B cell (primary cell): ENCODE data around the gene PHF24.

ENCODE experiments used
- CTCF ChIP-seq: fragments of 200-600 bp; IDR thresholded peaks from one replicate; pipeline ENCODE4 v1.8.0; 2022; ENCODE audit warnings: antibody characterized with exemption, mild to moderate bottlenecking
- EZH2 ChIP-seq: IDR thresholded peaks from 2 replicates; pipeline ENCODE4 v1.6.1; 2012; ENCODE audit warnings: borderline replicate concordance, low read depth, mild to moderate bottlenecking, moderate library complexity, low read length; ENCODE audit not compliant: insufficient read depth, poor library complexity, severe bottlenecking

GRCh38 chr9:35014517-35014916 is 56.4 kb downstream of the PHF24 start:
- TF ChIP-seq CTCF (no peak), EZH2 (no peak)
